K562 (cell line): ENCODE measurements around the gene AIFM3. TPM values are rescaled to one million over a fixed set of nuclear protein-coding genes. Genes with fewer than 3 reads are reported as not detected.
A peak's percentile ranks its signal among the peaks of the same experiment; 100 is the strongest.

Experiments used
- E2F6 ChIP-seq, 2 experiments: IDR thresholded peaks; 2 replicates each; pipeline ENCODE4 v1.6.1; 2011; ENCODE audit warnings: borderline replicate concordance in 1 of 2, control low read depth in 1 of 2, low read depth in 1 of 2, low read length in 1 of 2, mild to moderate bottlenecking in 1 of 2, mixed read lengths in 1 of 2, moderate library complexity in 1 of 2; ENCODE audit not compliant: insufficient read depth in 1 of 2, insufficient read length in 1 of 2, poor library complexity in 1 of 2, severe bottlenecking in 1 of 2; ENCODE audit errors: extremely low read depth in 1 of 2
- HBP1 ChIP-seq: fragments of 450-650 bp; formaldehyde crosslinking; IDR thresholded peaks from 2 replicates; pipeline ENCODE4 v1.4.0; 2022; ENCODE audit warnings: missing genetic modification characterization
- MAFK ChIP-seq: IDR thresholded peaks from 2 replicates; pipeline ENCODE4 v1.6.1; 2011; ENCODE audit warnings: low read length, improper control_type of control experiment
- MYBL2 ChIP-seq, 2 experiments: fragments of 450-650 bp in 1 of 2; sonication (generic) in 1 of 2; formaldehyde crosslinking in 1 of 2; IDR thresholded peaks; 2 replicates each; pipeline versions ENCODE4 v1.6.1 to v1.8.1; 2017 to 2022; ENCODE audit warnings: borderline replicate concordance in 1 of 2, inconsistent platforms in 1 of 2, low read depth in 1 of 2, mild to moderate bottlenecking in 1 of 2, missing genetic modification reagents in 1 of 2, moderate library complexity in 1 of 2
- NCOA2 ChIP-seq, 2 experiments: fragments of 450-650 bp; IDR thresholded peaks; 2 replicates each; pipeline ENCODE4 v1.6.1; 2018; ENCODE audit warnings: mild to moderate bottlenecking in 2 of 2, moderate library complexity in 1 of 2; ENCODE audit not compliant: partially characterized antibody in 2 of 2
- NFYB ChIP-seq: IDR thresholded peaks from 2 replicates; pipeline ENCODE4 v1.6.1; 2011; ENCODE audit warnings: mild to moderate bottlenecking, moderate library complexity; ENCODE audit not compliant: insufficient read length; ENCODE audit errors: extremely low read depth
- THRB ChIP-seq: fragments of 450-650 bp; formaldehyde crosslinking; conservative IDR thresholded peaks from 2 replicates; pipeline ENCODE4 v1.4.0; 2022; ENCODE audit warnings: mild to moderate bottlenecking, missing genetic modification characterization
- UBTF ChIP-seq, 2 experiments: IDR thresholded peaks; 2 replicates each; pipeline ENCODE4 v1.6.1; 2012; ENCODE audit warnings: improper control_type of control experiment in 2 of 2, low read depth in 2 of 2, low read length in 2 of 2, borderline replicate concordance in 1 of 2
- ZBTB26 ChIP-seq: fragments of 450-650 bp; formaldehyde crosslinking; IDR thresholded peaks from 2 replicates; pipeline ENCODE4 v1.4.0; 2022; ENCODE audit warnings: missing genetic modification characterization
- ZBTB43 ChIP-seq: sonication (generic); formaldehyde crosslinking; IDR thresholded peaks from 2 replicates; pipeline ENCODE4 v1.8.0; 2023; ENCODE audit warnings: mild to moderate bottlenecking, missing genetic modification reagents
- ZNF197 ChIP-seq: fragments of 200-800 bp; sonication (Bioruptor generic); IDR thresholded peaks from 2 replicates; pipeline ENCODE4 v1.6.1; 2016; ENCODE audit warnings: low read depth, missing genetic modification characterization, missing compliant biosample characterization
- ZNF41 ChIP-seq: fragments of 250-450 bp; sonication (Bioruptor Pico); conservative IDR thresholded peaks from 2 replicates; pipeline ENCODE4 v1.4.0; 2020; ENCODE audit warnings: mild to moderate bottlenecking
- ZNF586 ChIP-seq: fragments of 450-650 bp; formaldehyde crosslinking; conservative IDR thresholded peaks from 2 replicates; pipeline ENCODE4 v1.4.0; 2020; ENCODE audit warnings: mild to moderate bottlenecking, moderate library complexity
- polyA plus RNA-seq, 8 experiments: library from polyadenylated mRNA; depleted of rRNA in 4 of 8; stranded (reverse) in 5 of 8; unstranded in 3 of 8; fragments of >200 nt; fragmentation: Nextera tagmentation in 2 of 8; fragmentation: Illumina TruSeq in 1 of 8; extraction: Ambion mirVana in 2 of 8; extraction: Trizol in 1 of 8; gene quantifications; 2 replicates each; pipeline versions ENCODE4 v1.2.1 to v1.2.3, GENCODE V29; 2011 to 2014; ENCODE audit warnings: inconsistent platforms in 1 of 8, missing spikeins in 1 of 8
- total RNA-seq, 7 experiments: library from RNA; depleted of rRNA in 6 of 7; stranded (reverse); fragments of >200 nt in 6 of 7; fragmentation: Illumina TruSeq in 2 of 7; extraction: Trizol in 2 of 7; gene quantifications; 2 replicates each; pipeline versions ENCODE4 v1.2.1 to v1.2.3, GENCODE V29; 2011 to 2021; ENCODE audit warnings: low replicate concordance in 1 of 7

AIFM3 gene
- total and polyA plus RNA-seq, 9 of the 15 experiments (the other 6 are each of a cell fraction or from before 2014, with no cell fraction given), result 0.03 to 0.20 (median 0.07) TPM; not detected in 1

- 0 out of 4 replicates have a peak, but pooled peaks of 1 of the 2 experiments have one; percentile 31 for TF ChIP-seq UBTF (IDR thresholded peaks at IDR 0.05; ENCODE audit: borderline replicate concordance in 1 of 2, low read depth in 2 of 2, low read length in 2 of 2)
- peak; percentile 70; the same call in 1 of the 2 replicates for TF ChIP-seq HBP1 (CRISPR knock-in tag)
- TF ChIP-seq NFYB, result no peak
- TF ChIP-seq ZNF197 (CRISPR knock-in tag), result no peak
- TF ChIP-seq ZBTB43 (CRISPR knock-in tag), result no peak
- peak; percentile 79; the same call in 1 of the 2 replicates for TF ChIP-seq THRB (CRISPR knock-in tag)
- no peak for TF ChIP-seq MYBL2 (IDR thresholded peaks at IDR 0.05; ENCODE audit: low read depth)
- no peak for TF ChIP-seq MYBL2 (CRISPR knock-in tag; IDR thresholded peaks at IDR 0.05; ENCODE audit: borderline replicate concordance)
- TF ChIP-seq NCOA2 (IDR thresholded peaks at IDR 0.05; ENCODE audit: partially characterized antibody in 2 of 2), result no peak
- 0 out of 2 replicates have a peak, but pooled peaks have one; percentile 5 for TF ChIP-seq MAFK
- 0 out of 2 replicates have a peak, but pooled peaks have one; percentile 62 for TF ChIP-seq ZBTB26 (CRISPR knock-in tag)
- TF ChIP-seq E2F6 (IDR thresholded peaks at IDR 0.05; ENCODE audit: borderline replicate concordance in 1 of 2, extremely low read depth in 1 of 2, insufficient read depth in 1 of 2, insufficient read length in 1 of 2, low read depth in 1 of 2, low read length in 1 of 2, poor library complexity in 1 of 2, severe bottlenecking in 1 of 2), result peak in 1 of 2 experiments; percentile 21
- no peak for TF ChIP-seq ZNF41 (CRISPR knock-in tag)
- 0 out of 2 replicates have a peak, but pooled peaks have one; percentile 19 for TF ChIP-seq ZNF586 (CRISPR knock-in tag)
Observed at GRCh38 chr22:21022955-21023614, 56.0 kb downstream of the AIFM3 start (continued).
